Caco-2 (cell line): ENCODE measurements around the gene GPC5. TPM values are rescaled to one million over a fixed set of nuclear protein-coding genes. Genes with fewer than 3 reads are reported as not detected.
A peak's percentile ranks its signal among the peaks of the same experiment; 100 is the strongest.

Experiments used
- BruUV-seq: library from RNA; stranded (reverse); fragments of 400-500 nt; replicated peaks from 2 replicates; lab custom pipeline; 2021; lab: Mats Ljungman, UMichigan
- CTCF ChIA-PET: fragments of 300-600 bp; sonication (Branson Sonifier 250); formaldehyde crosslinking; loops from one replicate; lab custom pipeline; 2022; ENCODE audit warnings: antibody characterized with exemption; lab: Charles Lee
- POLR2A ChIA-PET: fragments of 300-600 bp; sonication (Branson Sonifier 250); formaldehyde crosslinking; loops from one replicate; lab custom pipeline; 2022; ENCODE audit warnings: antibody characterized with exemption; lab: Charles Lee
- DNase-seq, 2 experiments: peaks; one replicate each; pipeline versions ENCODE4 v3.0.0 to v3.0.0-alpha.2; 2020 to 2022
- H3K27me3 ChIP-seq: replicated peaks from 2 replicates; pipeline ENCODE4 v1.6.0; 2011; ENCODE audit warnings: low read length; ENCODE audit not compliant: control insufficient read depth, insufficient read depth
- H3K36me3 ChIP-seq: 2 replicates; pipeline ENCODE4 v1.5.1; 2011; ENCODE audit warnings: low read length; ENCODE audit not compliant: control insufficient read depth, insufficient read depth
- H3K4me1 ChIP-seq: fragments of 250-450 bp; sonication (Bioruptor Pico); 2 replicates; pipeline ENCODE4 v1.5.1; 2020; ENCODE audit warnings: mild to moderate bottlenecking
- H3K4me3 ChIP-seq: 2 replicates; pipeline ENCODE4 v1.5.1; 2011; ENCODE audit warnings: low read depth, mild to moderate bottlenecking, control low read depth, low read length
- H3K9me3 ChIP-seq: fragments of 250-450 bp; sonication (Bioruptor Pico); 2 replicates; pipeline ENCODE4 v1.5.1; 2020; ENCODE audit warnings: mild to moderate bottlenecking, moderate library complexity
- H3K27ac Mint-ChIP-seq: one replicate; pipeline ENCODE4 v1.8.0; 2022; ENCODE audit warnings: mixed read lengths; ENCODE audit not compliant: unreplicated experiment
- H3K27me3 Mint-ChIP-seq: one replicate; pipeline ENCODE4 v1.8.0; 2022; ENCODE audit warnings: mixed read lengths; ENCODE audit not compliant: insufficient read depth, unreplicated experiment
- H3K36me3 Mint-ChIP-seq: one replicate; pipeline ENCODE4 v1.8.0; 2022; ENCODE audit warnings: mild to moderate bottlenecking, mixed read lengths; ENCODE audit not compliant: insufficient read depth, unreplicated experiment
- H3K4me1 Mint-ChIP-seq: one replicate; pipeline ENCODE4 v1.8.0; 2022; ENCODE audit warnings: low read depth, mixed read lengths; ENCODE audit not compliant: unreplicated experiment
- H3K4me3 Mint-ChIP-seq: one replicate; pipeline ENCODE4 v1.8.0; 2022; ENCODE audit warnings: mild to moderate bottlenecking, moderate library complexity, mixed read lengths; ENCODE audit not compliant: unreplicated experiment
- H3K9me3 Mint-ChIP-seq: one replicate; pipeline ENCODE4 v1.8.0; 2022; ENCODE audit warnings: mixed read lengths; ENCODE audit not compliant: unreplicated experiment
- intact Hi-C: fragments of 100-400 bp; cut with micrococcal nuclease; formaldehyde crosslinking; loops from one replicate; pipeline ENCODE4 v1.10.0; 2022; ENCODE audit not compliant: unreplicated experiment
- total RNA-seq: library from RNA; stranded (reverse); gene quantifications from 2 replicates; pipeline ENCODE4 v1.2.3, GENCODE V29; 2022
- TF ChIP-seq, protein P1 (sequence below), 2 experiments: fragments of 200-600 bp in 1 of 2; IDR thresholded peaks; 1 replicate in 1 of 2; 2 replicates in 1 of 2; pipeline versions ENCODE4 v1.5.1 to v1.8.0; 2011 to 2022; ENCODE audit warnings: antibody characterized with exemption in 1 of 2, control low read depth in 1 of 2, inconsistent platforms in 1 of 2, low read depth in 1 of 2, low read length in 1 of 2, mild to moderate bottlenecking in 1 of 2, moderate library complexity in 1 of 2; ENCODE audit not compliant: insufficient read depth in 1 of 2, severe bottlenecking in 1 of 2, unreplicated experiment in 1 of 2

Gene GPC5
- total RNA-seq, 1 experiment from 2014 or later = 4.1 TPM

DNA sequence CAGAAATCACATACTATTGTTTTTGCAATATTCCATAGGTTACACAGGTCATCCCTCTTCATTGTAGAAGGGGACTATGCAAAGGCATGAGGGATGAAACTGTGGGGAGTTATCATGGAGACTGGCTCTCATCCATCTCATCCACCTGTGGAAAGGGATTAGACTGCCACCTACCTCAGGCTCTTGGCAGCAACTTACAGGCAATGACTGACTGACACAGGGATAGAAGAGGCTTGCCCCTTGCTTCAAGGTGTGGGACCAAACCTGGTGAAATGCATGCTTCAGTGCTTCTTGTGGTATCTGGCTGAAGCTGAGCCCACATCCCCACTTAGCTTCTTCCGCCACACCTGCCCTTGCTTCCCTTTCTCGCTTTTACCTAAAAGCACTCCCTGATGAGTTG, 341.3 kb downstream of the GPC5 start:
- intact Hi-C loops = no loop called here
- TF ChIP-seq, protein P1, sequence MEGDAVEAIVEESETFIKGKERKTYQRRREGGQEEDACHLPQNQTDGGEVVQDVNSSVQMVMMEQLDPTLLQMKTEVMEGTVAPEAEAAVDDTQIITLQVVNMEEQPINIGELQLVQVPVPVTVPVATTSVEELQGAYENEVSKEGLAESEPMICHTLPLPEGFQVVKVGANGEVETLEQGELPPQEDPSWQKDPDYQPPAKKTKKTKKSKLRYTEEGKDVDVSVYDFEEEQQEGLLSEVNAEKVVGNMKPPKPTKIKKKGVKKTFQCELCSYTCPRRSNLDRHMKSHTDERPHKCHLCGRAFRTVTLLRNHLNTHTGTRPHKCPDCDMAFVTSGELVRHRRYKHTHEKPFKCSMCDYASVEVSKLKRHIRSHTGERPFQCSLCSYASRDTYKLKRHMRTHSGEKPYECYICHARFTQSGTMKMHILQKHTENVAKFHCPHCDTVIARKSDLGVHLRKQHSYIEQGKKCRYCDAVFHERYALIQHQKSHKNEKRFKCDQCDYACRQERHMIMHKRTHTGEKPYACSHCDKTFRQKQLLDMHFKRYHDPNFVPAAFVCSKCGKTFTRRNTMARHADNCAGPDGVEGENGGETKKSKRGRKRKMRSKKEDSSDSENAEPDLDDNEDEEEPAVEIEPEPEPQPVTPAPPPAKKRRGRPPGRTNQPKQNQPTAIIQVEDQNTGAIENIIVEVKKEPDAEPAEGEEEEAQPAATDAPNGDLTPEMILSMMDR (IDR thresholded peaks at IDR 0.05; ENCODE audit: insufficient read depth in 1 of 2, low read depth in 1 of 2, low read length in 1 of 2, severe bottlenecking in 1 of 2, unreplicated experiment in 1 of 2) = peak in 1 of 2 experiments; percentile 34
- no peak overlapping the region for H3K27ac Mint-ChIP-seq

DNA sequence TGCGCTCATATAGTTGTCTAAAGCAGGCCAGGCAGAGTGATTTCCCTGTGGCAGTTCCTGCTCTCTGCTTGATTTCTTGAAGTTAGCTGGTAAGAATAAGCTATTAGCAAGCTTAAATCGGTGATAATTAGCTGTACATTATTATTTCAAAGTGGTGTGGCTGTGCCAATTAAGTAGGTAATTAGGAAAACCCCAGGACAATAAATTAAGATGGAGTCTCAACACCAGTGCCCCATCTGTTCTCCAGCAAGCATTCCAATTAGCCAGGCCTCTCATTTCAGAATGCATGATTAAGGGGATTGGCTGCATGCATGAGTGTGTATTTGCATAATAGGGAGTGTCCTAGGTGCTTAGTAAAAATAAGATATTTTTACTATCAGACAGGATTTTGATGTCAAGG, 342.3 kb downstream of the GPC5 start:
- intact Hi-C loops = no loop called here
- Mint-ChIP-seq H3K36me3 (no peaks in the 10 kb centered on the region), H3K27ac (no peak overlapping the region), H3K4me1 (no peaks in the 10 kb centered on the region), H3K4me3 (no peak overlapping the region), H3K27me3 (no peaks in the 10 kb centered on the region), H3K9me3 (no peaks in the 10 kb centered on the region)
- Histone ChIP-seq H3K27me3 (no peaks in the 10 kb centered on the region), H3K9me3 (no peaks in the 10 kb centered on the region), H3K4me1 (peaks cover under 1% of the 10 kb centered on the region; the same call in 1 of the 2 replicates), H3K4me3 (no peak overlapping the region), H3K36me3 (no peaks in the 10 kb centered on the region)
- ChIA-PET CTCF (no interaction called here), POLR2A (no interaction called here)
- no TSS peak for BruUV-seq
- TF ChIP-seq, protein P1 (IDR thresholded peaks at IDR 0.05; ENCODE audit: insufficient read depth in 1 of 2, low read depth in 1 of 2, low read length in 1 of 2, severe bottlenecking in 1 of 2, unreplicated experiment in 1 of 2) = no peak
- DNase-seq = no peak

More for the DNA sequence above, 341.3 kb downstream of the GPC5 start:
- Histone ChIP-seq H3K36me3 (no peaks in the 10 kb centered on the region), H3K27me3 (no peaks in the 10 kb centered on the region), H3K9me3 (no peaks in the 10 kb centered on the region), H3K4me3 (no peak overlapping the region), H3K4me1 (no peaks in the 10 kb centered on the region)
- POLR2A ChIA-PET = no interaction called here
- peak; percentile 34 to 46 for DNase-seq
- no peaks in the 10 kb centered on the region for H3K9me3 Mint-ChIP-seq
- H3K4me1 Mint-ChIP-seq = no peaks in the 10 kb centered on the region
- no peaks in the 10 kb centered on the region for H3K27me3 Mint-ChIP-seq
- H3K36me3 Mint-ChIP-seq = no peaks in the 10 kb centered on the region
- BruUV-seq = no TSS peak
- no peak overlapping the region for H3K4me3 Mint-ChIP-seq
- CTCF ChIA-PET = interaction anchor here (0.7 kb wide), 1 partner anchor 18 kb away, joined by 3 read pairs; no protein-coding TSS in a partner anchor

DNA sequence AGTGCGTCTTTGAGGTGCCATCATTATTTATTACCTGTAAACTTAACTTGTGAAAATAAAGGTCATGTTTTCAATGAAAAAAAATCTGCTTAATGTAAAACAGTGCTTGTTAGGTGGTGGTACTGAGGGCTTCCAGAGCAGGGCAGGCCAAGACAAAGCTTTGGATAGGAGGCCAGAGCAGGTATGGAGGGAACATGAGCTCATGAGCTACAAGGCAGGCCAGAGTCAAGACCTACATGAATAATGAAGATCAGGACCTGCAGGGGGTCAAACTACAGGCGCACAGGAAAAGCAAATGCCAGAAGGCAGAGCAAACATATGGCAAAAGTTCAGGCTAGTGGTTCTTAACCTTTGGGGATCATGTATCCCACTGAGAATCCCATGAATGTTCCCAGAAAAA, 343.5 kb downstream of the GPC5 start:
- POLR2A ChIA-PET = no interaction called here
- H3K27ac Mint-ChIP-seq = no peak overlapping the region
- TF ChIP-seq, protein P1 (IDR thresholded peaks at IDR 0.05; ENCODE audit: insufficient read depth in 1 of 2, low read depth in 1 of 2, low read length in 1 of 2, severe bottlenecking in 1 of 2, unreplicated experiment in 1 of 2) = no peak
- H3K4me3 ChIP-seq = no peak overlapping the region
- H3K9me3 ChIP-seq = no peaks in the 10 kb centered on the region
- no peaks in the 10 kb centered on the region for H3K27me3 ChIP-seq
- H3K4me1 ChIP-seq = peaks cover 12% of the 10 kb centered on the region
- no peaks in the 10 kb centered on the region for H3K27me3 Mint-ChIP-seq
- BruUV-seq = no TSS peak
- H3K9me3 Mint-ChIP-seq = no peaks in the 10 kb centered on the region
- H3K4me1 Mint-ChIP-seq = no peaks in the 10 kb centered on the region
- H3K4me3 Mint-ChIP-seq = no peak overlapping the region
- intact Hi-C loops = no loop called here
- no peaks in the 10 kb centered on the region for H3K36me3 ChIP-seq
- CTCF ChIA-PET = interaction anchor here (1.3 kb wide), 1 partner anchor 40 kb away, joined by 3 read pairs; no protein-coding TSS in a partner anchor
- no peak for DNase-seq
- H3K36me3 Mint-ChIP-seq = no peaks in the 10 kb centered on the region
